A549 (cell line): ENCODE results near the gene PRRC2B. TPM values are rescaled to one million over a fixed set of nuclear protein-coding genes. Genes with fewer than 3 reads are reported as not detected.

Experiments
- ATAC-seq, 2 experiments: fragments of 200-7000 bp in 1 of 2; fragments of >200 bp in 1 of 2; cut with Nextera tagmentation in 1 of 2; cut with Tn5 transposase in 1 of 2; 3 replicates each; pipeline versions ENCODE4 v1.8.0 to v1.9.1; 2018 to 2020; ENCODE audit warnings: mild to moderate bottlenecking in 1 of 2, moderate library complexity in 1 of 2
- CTCF ChIA-PET: fragments of 300-600 bp; sonication (Branson Sonifier 250); formaldehyde crosslinking; extraction: SDS; loops from one replicate; lab custom pipeline; 2021; ENCODE audit warnings: antibody characterized with exemption, inconsistent platforms; lab: Yijun Ruan, JAX
- POLR2A ChIA-PET: fragments of 350-600 bp; formaldehyde crosslinking; extraction: SDS; loops from one replicate; lab custom pipeline; 2021; ENCODE audit warnings: antibody characterized with exemption, inconsistent platforms; lab: Yijun Ruan, JAX
- DNase-seq, 2 experiments: peaks; one replicate each; pipeline versions ENCODE4 v3.0.0 to v3.0.0-alpha.2; 2011 to 2016; ENCODE audit warnings: low read depth in 1 of 2, low spot score in 1 of 2
- FAIRE-seq: peaks from 2 replicates; lab custom pipeline; 2011; peaks lifted over from hg19 to GRCh38; lab: Jason Lieb, UNC
- H3K27ac ChIP-seq, 2 experiments: fragments of >200 bp; sonication (Bioruptor Twin); formaldehyde crosslinking; 3 replicates each; pipeline ENCODE4 v1.5.1; 2016 to 2017
- H3K4me1 ChIP-seq: fragments of >200 bp; sonication (Bioruptor Twin); formaldehyde crosslinking; 3 replicates; pipeline ENCODE4 v1.6.1; 2016
- H3K4me2 ChIP-seq: fragments of >200 bp; sonication (Bioruptor Twin); formaldehyde crosslinking; 3 replicates; pipeline ENCODE4 v1.6.1; 2016
- H3K4me3 ChIP-seq: fragments of >200 bp; sonication (Bioruptor Twin); formaldehyde crosslinking; 3 replicates; pipeline ENCODE4 v1.5.1; 2016
- H3K9me3 ChIP-seq: fragments of >200 bp; sonication (Bioruptor Twin); formaldehyde crosslinking; 3 replicates; pipeline ENCODE4 v1.6.1; 2016
- CBX8 ChIP-seq: fragments of 200-600 bp; sonication (generic); IDR thresholded peaks from 2 replicates; pipeline ENCODE4 v1.6.1; 2016
- CEBPB ChIP-seq, 2 experiments: fragments of >200 bp in 1 of 2; sonication (Bioruptor Twin) in 1 of 2; formaldehyde crosslinking in 1 of 2; IDR thresholded peaks; 2 replicates each; pipeline ENCODE4 v1.6.1; 2012 to 2016
- CHD2 ChIP-seq: fragments of 150-350 bp; IDR thresholded peaks from 2 replicates; pipeline ENCODE4 v1.6.1; 2014; ENCODE audit warnings: low read length; ENCODE audit not compliant: partially characterized antibody
- CHD4 ChIP-seq: fragments of 200-600 bp; sonication (generic); IDR thresholded peaks from 2 replicates; pipeline ENCODE4 v1.6.1; 2016; ENCODE audit warnings: antibody characterized with exemption, mild to moderate bottlenecking, borderline replicate concordance
- CTCF ChIP-seq: fragments of >200 bp; sonication (Bioruptor Twin); formaldehyde crosslinking; IDR thresholded peaks from 3 replicates; pipeline ENCODE4 v1.5.1; 2016
- EHMT2 ChIP-seq: fragments of 200-600 bp; sonication (generic); IDR thresholded peaks from 2 replicates; pipeline ENCODE4 v1.6.1; 2016; ENCODE audit warnings: antibody characterized with exemption, low read depth, mild to moderate bottlenecking, moderate library complexity
- ESRRA ChIP-seq: fragments of 150-350 bp; IDR thresholded peaks from 2 replicates; pipeline ENCODE4 v1.6.1; 2014; ENCODE audit warnings: mild to moderate bottlenecking, low read length, borderline replicate concordance
- FOSL2 ChIP-seq, 2 experiments: fragments of 450-650 bp in 1 of 2; fragments of >200 bp in 1 of 2; sonication (Bioruptor Twin) in 1 of 2; formaldehyde crosslinking; IDR thresholded peaks; 2 replicates each; pipeline versions ENCODE4 v1.5.0 to v1.6.1; 2016 to 2020; ENCODE audit warnings: mild to moderate bottlenecking in 1 of 2, moderate library complexity in 1 of 2
- HDAC2 ChIP-seq: fragments of 200-600 bp; sonication (generic); IDR thresholded peaks from 2 replicates; pipeline ENCODE4 v1.6.1; 2016
- HOXB5 ChIP-seq: fragments of 250-450 bp; sonication (Bioruptor Pico); IDR thresholded peaks from 2 replicates; pipeline ENCODE4 v1.5.0; 2020; ENCODE audit warnings: mild to moderate bottlenecking, moderate library complexity
- JUN ChIP-seq, 2 experiments: fragments of >200 bp; sonication (Bioruptor Twin); formaldehyde crosslinking; IDR thresholded peaks; 2 replicates in 1 of 2; 3 replicates in 1 of 2; pipeline ENCODE4 v1.6.1; 2016 to 2017
- JUNB ChIP-seq: fragments of >200 bp; sonication (Bioruptor Twin); formaldehyde crosslinking; IDR thresholded peaks from 2 replicates; pipeline ENCODE4 v1.6.1; 2016
- MAFK ChIP-seq: fragments of 450-650 bp; IDR thresholded peaks from 2 replicates; pipeline ENCODE4 v1.6.1; 2014; ENCODE audit not compliant: partially characterized antibody
- MAZ ChIP-seq: fragments of 150-350 bp; IDR thresholded peaks from 2 replicates; pipeline ENCODE4 v1.6.1; 2014; ENCODE audit warnings: antibody characterized with exemption, low read depth, low read length, borderline replicate concordance
- MYC ChIP-seq: IDR thresholded peaks from 2 replicates; pipeline ENCODE4 v1.6.1; 2012; ENCODE audit warnings: mild to moderate bottlenecking, inconsistent platforms, low read length, improper control_type of control experiment, borderline replicate concordance
- NFE2L2 ChIP-seq: fragments of 150-350 bp; conservative IDR thresholded peaks from 2 replicates; pipeline ENCODE4 v1.6.1; 2014; ENCODE audit warnings: low read length
- NR3C1 ChIP-seq: fragments of >200 bp; sonication (Bioruptor Twin); formaldehyde crosslinking; IDR thresholded peaks from 3 replicates; pipeline ENCODE4 v1.6.1; 2017
- PHF8 ChIP-seq: fragments of 200-600 bp; sonication (generic); IDR thresholded peaks from 2 replicates; pipeline ENCODE4 v1.6.1; 2016; ENCODE audit warnings: low read depth, mild to moderate bottlenecking, antibody characterized with exemption, moderate library complexity, borderline replicate concordance
- POLR2A ChIP-seq: IDR thresholded peaks from 2 replicates; pipeline ENCODE4 v1.6.1; 2012; ENCODE audit warnings: mild to moderate bottlenecking, low read length
- POLR2AphosphoS2 ChIP-seq: conservative IDR thresholded peaks from 2 replicates; pipeline ENCODE4 v1.6.1; 2012; ENCODE audit warnings: low read length, improper control_type of control experiment, inconsistent platforms
- RCOR1 ChIP-seq: fragments of 150-350 bp; IDR thresholded peaks from 2 replicates; pipeline ENCODE4 v1.6.1; 2014; ENCODE audit warnings: antibody characterized with exemption, low read length, low read depth
- SREBF2 ChIP-seq: fragments of 450-650 bp; IDR thresholded peaks from 2 replicates; pipeline ENCODE4 v1.6.1; 2014; ENCODE audit warnings: mild to moderate bottlenecking, moderate library complexity
- TFCP2L1 ChIP-seq: fragments of 250-450 bp; sonication (Bioruptor Pico); IDR thresholded peaks from 2 replicates; pipeline ENCODE4 v1.5.0; 2021; ENCODE audit warnings: mild to moderate bottlenecking
- TP53 ChIP-seq: fragments of 250-450 bp; sonication (Bioruptor Pico); IDR thresholded peaks from 2 replicates; pipeline ENCODE4 v1.5.0; 2021; ENCODE audit warnings: mild to moderate bottlenecking, moderate library complexity
- ZC3H11A ChIP-seq: fragments of 450-650 bp; IDR thresholded peaks from 2 replicates; pipeline ENCODE4 v1.6.1; 2014; ENCODE audit warnings: antibody characterized with exemption, mild to moderate bottlenecking
- ZNF302 ChIP-seq: fragments of 250-450 bp; sonication (Bioruptor Pico); IDR thresholded peaks from 2 replicates; pipeline ENCODE4 v1.9.0; 2021; ENCODE audit warnings: inconsistent platforms, mild to moderate bottlenecking, moderate library complexity
- ZSCAN20 ChIP-seq: fragments of 250-450 bp; sonication (Bioruptor Pico); IDR thresholded peaks from 2 replicates; pipeline ENCODE4 v1.8.0; 2022; ENCODE audit warnings: mild to moderate bottlenecking, moderate library complexity
- WGBS: methylation state at CpG from one replicate; pipeline ENCODE4 v1.1.6; 2017; ENCODE audit errors: missing lambda C conversion rate; 5-methylcytosine and 5-hydroxymethylcytosine counted together
- polyA plus RNA-seq, 4 experiments: library from polyadenylated mRNA; depleted of rRNA in 3 of 4; stranded (reverse); fragments of >200 nt; fragmentation: RNase III in 1 of 4; extraction: RNeasy Plus Mini Kit Qiagen cat#74134 plus additional on column Dnase treatment in 1 of 4; gene quantifications; 2 replicates in 3 of 4; 3 replicates in 1 of 4; pipeline ENCODE4 v1.2.3, GENCODE V29; 2011 to 2017
- TF ChIP-seq, protein P1 (sequence below): fragments of >200 bp; sonication (Bioruptor Twin); formaldehyde crosslinking; IDR thresholded peaks from 3 replicates; pipeline ENCODE4 v1.6.1; 2016
- TF ChIP-seq, protein P2 (sequence below): fragments of 250-450 bp; sonication (Bioruptor Pico); IDR thresholded peaks from 2 replicates; pipeline ENCODE4 v1.5.0; 2020; ENCODE audit warnings: low read depth, mild to moderate bottlenecking, moderate library complexity
- TF ChIP-seq, protein P3 (sequence below): fragments of >200 bp; sonication (Bioruptor Twin); formaldehyde crosslinking; IDR thresholded peaks from 2 replicates; pipeline ENCODE4 v1.6.1; 2016
- TF ChIP-seq, protein P4 (sequence below): IDR thresholded peaks from 2 replicates; pipeline ENCODE4 v1.6.1; 2012; ENCODE audit warnings: low read depth, borderline replicate concordance
- TF ChIP-seq, protein P5 (sequence below): IDR thresholded peaks from 2 replicates; pipeline ENCODE4 v1.6.1; 2012

Gene PRRC2B
- polyA plus RNA-seq, 2 of the 4 experiments (the other 2 are of a cell fraction) = 35.6 to 47.3 TPM

GRCh38 chr9:131417264-131418142 lies 23.6 kb downstream of the PRRC2B start:
- POLR2A ChIA-PET = interaction anchor here (0.6 to 0.7 kb wide), 2 partner anchors 44 to 110 kb away, joined by 4 to 9 read pairs; no protein-coding TSS in a partner anchor
- H3K4me2 ChIP-seq = peak overlapping the region; percentile 66
- peak overlapping the region; percentile 59 to 67; a peak in 4 of 6 replicates for H3K27ac ChIP-seq
- CTCF ChIA-PET = interaction anchor here (0.6 to 1.8 kb wide), 6 partner anchors 10 to 81 kb away, joined by 3 to 11 read pairs (median 6); no protein-coding TSS in a partner anchor
- no peaks in the 10 kb centered on the region for H3K9me3 ChIP-seq
- H3K4me3 ChIP-seq = no peak overlapping the region
- TF ChIP-seq CHD2 (no peak), ZSCAN20 (no peak), NFE2L2 (no peak), MYC (no peak), HOXB5 (CRISPR knock-in tag) (no peak), MAZ (no peak), CEBPB (IDR thresholded peaks at IDR 0.05) (no peak), ZC3H11A (no peak), POLR2AphosphoS2 (no peak), CBX8 (no peak), MAFK (no peak), NR3C1 (no peak), EHMT2 (no peak), PHF8 (no peak), JUNB (no peak)
- TF ChIP-seq, protein P1, sequence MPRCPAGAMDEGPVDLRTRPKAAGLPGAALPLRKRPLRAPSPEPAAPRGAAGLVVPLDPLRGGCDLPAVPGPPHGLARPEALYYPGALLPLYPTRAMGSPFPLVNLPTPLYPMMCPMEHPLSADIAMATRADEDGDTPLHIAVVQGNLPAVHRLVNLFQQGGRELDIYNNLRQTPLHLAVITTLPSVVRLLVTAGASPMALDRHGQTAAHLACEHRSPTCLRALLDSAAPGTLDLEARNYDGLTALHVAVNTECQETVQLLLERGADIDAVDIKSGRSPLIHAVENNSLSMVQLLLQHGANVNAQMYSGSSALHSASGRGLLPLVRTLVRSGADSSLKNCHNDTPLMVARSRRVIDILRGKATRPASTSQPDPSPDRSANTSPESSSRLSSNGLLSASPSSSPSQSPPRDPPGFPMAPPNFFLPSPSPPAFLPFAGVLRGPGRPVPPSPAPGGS = no peak
- TF ChIP-seq, protein P2, sequence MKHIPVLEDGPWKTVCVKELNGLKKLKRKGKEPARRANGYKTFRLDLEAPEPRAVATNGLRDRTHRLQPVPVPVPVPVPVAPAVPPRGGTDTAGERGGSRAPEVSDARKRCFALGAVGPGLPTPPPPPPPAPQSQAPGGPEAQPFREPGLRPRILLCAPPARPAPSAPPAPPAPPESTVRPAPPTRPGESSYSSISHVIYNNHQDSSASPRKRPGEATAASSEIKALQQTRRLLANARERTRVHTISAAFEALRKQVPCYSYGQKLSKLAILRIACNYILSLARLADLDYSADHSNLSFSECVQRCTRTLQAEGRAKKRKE (CRISPR knock-in tag) = no peak
- TF ChIP-seq, protein P3, sequence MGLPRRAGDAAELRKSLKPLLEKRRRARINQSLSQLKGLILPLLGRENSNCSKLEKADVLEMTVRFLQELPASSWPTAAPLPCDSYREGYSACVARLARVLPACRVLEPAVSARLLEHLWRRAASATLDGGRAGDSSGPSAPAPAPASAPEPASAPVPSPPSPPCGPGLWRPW = no peak
- TF ChIP-seq, protein P4, sequence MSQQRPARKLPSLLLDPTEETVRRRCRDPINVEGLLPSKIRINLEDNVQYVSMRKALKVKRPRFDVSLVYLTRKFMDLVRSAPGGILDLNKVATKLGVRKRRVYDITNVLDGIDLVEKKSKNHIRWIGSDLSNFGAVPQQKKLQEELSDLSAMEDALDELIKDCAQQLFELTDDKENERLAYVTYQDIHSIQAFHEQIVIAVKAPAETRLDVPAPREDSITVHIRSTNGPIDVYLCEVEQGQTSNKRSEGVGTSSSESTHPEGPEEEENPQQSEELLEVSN = no peak
- DNase-seq (no peak), ATAC-seq (no peak), FAIRE-seq (no peak)
- 68% methylated on average over 13 of the region's 13 CpGs for WGBS
- H3K4me1 ChIP-seq = peaks cover 95% of the 10 kb centered on the region

GRCh38 chr9:131418143-131419025 lies 24.5 kb downstream of the PRRC2B start:
- ATAC-seq = peak in 1 of 2 experiments; percentile 15; a peak in 1 of 6 replicates
- Histone ChIP-seq H3K9me3 (no peaks in the 10 kb centered on the region), H3K4me1 (peaks cover 96% of the 10 kb centered on the region), H3K4me2 (peak overlapping the region; percentile 66), H3K27ac (peak overlapping the region; percentile 59 to 67; a peak in 4 of 6 replicates), H3K4me3 (no peak overlapping the region; the same call in 2 of the 3 replicates)
- no peak for DNase-seq
- FAIRE-seq = no peak
- ChIA-PET CTCF (interaction anchor here (0.8 to 2.1 kb wide), 7 partner anchors 11 to 322 kb away, joined by 3 to 11 read pairs (median 4); partner anchors contain the start of gene RAPGEF1), POLR2A (interaction anchor here (0.6 to 0.7 kb wide), 2 partner anchors 45 to 111 kb away, joined by 4 to 9 read pairs; no protein-coding TSS in a partner anchor)
- WGBS = 38% methylated on average over 7 of the region's 7 CpGs
- TF ChIP-seq FOSL2 (IDR thresholded peaks at IDR 0.05) (no peak), FOSL2 (CRISPR knock-in tag; IDR thresholded peaks at IDR 0.05) (no peak), JUN (IDR thresholded peaks at IDR 0.05) (no peak), CHD4 (no peak), HDAC2 (no peak), ZNF302 (CRISPR knock-in tag) (no peak), CTCF (no peak), POLR2A (no peak), RCOR1 (no peak), SREBF2 (no peak), TP53 (no peak), ESRRA (no peak), TFCP2L1 (CRISPR knock-in tag) (no peak)
- TF ChIP-seq, protein P5, sequence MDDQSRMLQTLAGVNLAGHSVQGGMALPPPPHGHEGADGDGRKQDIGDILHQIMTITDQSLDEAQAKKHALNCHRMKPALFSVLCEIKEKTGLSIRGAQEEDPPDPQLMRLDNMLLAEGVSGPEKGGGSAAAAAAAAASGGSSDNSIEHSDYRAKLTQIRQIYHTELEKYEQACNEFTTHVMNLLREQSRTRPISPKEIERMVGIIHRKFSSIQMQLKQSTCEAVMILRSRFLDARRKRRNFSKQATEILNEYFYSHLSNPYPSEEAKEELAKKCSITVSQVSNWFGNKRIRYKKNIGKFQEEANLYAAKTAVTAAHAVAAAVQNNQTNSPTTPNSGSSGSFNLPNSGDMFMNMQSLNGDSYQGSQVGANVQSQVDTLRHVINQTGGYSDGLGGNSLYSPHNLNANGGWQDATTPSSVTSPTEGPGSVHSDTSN = no peak
